ENCODE data around the gene CASZ1. TPM values are rescaled to one million over a fixed set of nuclear protein-coding genes. Genes with fewer than 3 reads are reported as not detected.

CASZ1 gene
- total RNA-seq, 4 donors from 2014 or later: 21.9 to 60.2 (median 29.6) TPM

- H3K4me1 ChIP-seq: no peaks in the 10 kb centered on the region
- no peak overlapping the region for H3K4me3 ChIP-seq
- no peak overlapping the region for H3K27ac ChIP-seq (replicated peaks in 1 of 4)
- DNase-seq (ENCODE audit: extremely low spot score): no peak
- no peaks in the 10 kb centered on the region for H3K36me3 ChIP-seq
- intact Hi-C loops (cut with DNase I): no loop called here
- no peak for TF ChIP-seq EP300 (IDR thresholded peaks at IDR 0.05)
- TF ChIP-seq POLR2A (IDR thresholded peaks at IDR 0.05; ENCODE audit: low read depth): no peak
- no peak for TF ChIP-seq CTCF (IDR thresholded peaks at IDR 0.05)
- TF ChIP-seq POLR2AphosphoS5 (IDR thresholded peaks at IDR 0.05): no peak
- H3K9me3 ChIP-seq: no peaks in the 10 kb centered on the region
- H3K27me3 ChIP-seq: peaks cover 0 to 12% (median 0%) of the 10 kb centered on the region in 4 donors
- WGBS: 92% methylated on average over 6 of the region's 14 CpGs
Observed at GRCh38 chr1:10813799-10814198, 17.4 kb upstream of the CASZ1 start.

DNA sequence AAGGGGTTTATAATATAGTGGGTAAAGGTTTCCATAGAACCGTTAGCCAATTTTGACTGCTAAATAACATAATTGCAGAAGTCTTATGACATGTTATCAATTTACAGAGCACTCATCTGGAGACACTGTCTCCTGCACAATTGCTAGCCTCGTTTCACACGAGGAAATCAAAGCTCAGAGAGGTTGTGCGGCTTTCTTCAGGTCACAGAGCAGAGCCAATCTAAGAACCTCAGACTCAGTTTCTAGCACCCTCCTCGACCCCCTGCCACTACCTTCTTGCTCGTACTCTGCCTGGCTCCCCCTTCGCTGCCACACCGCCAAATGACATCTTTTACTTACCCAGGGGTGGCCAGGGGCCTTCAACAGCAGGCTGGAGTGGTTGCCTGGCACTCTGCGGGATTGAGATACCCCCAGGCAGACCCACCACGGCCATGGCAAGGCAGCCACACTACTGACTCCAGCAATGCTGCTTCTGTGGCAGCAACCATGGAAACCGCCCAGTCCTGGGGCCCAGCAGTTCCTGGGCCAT is 16.0 kb upstream of the CASZ1 start:
- TF ChIP-seq POLR2A (IDR thresholded peaks at IDR 0.05; ENCODE audit: low read depth) (no peak), EP300 (IDR thresholded peaks at IDR 0.05) (no peak), POLR2AphosphoS5 (IDR thresholded peaks at IDR 0.05) (no peak), CTCF (IDR thresholded peaks at IDR 0.05) (no peak)
- DNase-seq (ENCODE audit: extremely low spot score): no peak
- H3K27me3 ChIP-seq: peaks cover 0 to 16% (median 0%) of the 10 kb centered on the region in 4 donors
- H3K4me1 ChIP-seq: no peaks in the 10 kb centered on the region
- H3K27ac ChIP-seq (replicated peaks in 1 of 4): no peak overlapping the region
- intact Hi-C loops (cut with DNase I): no loop called here
- no peak overlapping the region for H3K4me3 ChIP-seq
- no peaks in the 10 kb centered on the region for H3K9me3 ChIP-seq
- no peaks in the 10 kb centered on the region for H3K36me3 ChIP-seq
- WGBS: 90% methylated on average over 11 of the region's 11 CpGs

GRCh38 chr1:10808441-10808840 is 12.0 kb upstream of the CASZ1 start:
- peaks cover 0 to 40% (median 0%) of the 10 kb centered on the region in 4 donors for H3K27me3 ChIP-seq
- intact Hi-C loops (cut with DNase I): no loop called here
- TF ChIP-seq CTCF (IDR thresholded peaks at IDR 0.05): no peak
- TF ChIP-seq EP300 (IDR thresholded peaks at IDR 0.05): no peak
- TF ChIP-seq POLR2AphosphoS5 (IDR thresholded peaks at IDR 0.05): no peak
- TF ChIP-seq POLR2A (IDR thresholded peaks at IDR 0.05; ENCODE audit: low read depth): no peak

GRCh38 chr1:10806966-10807365 is 10.5 kb upstream of the CASZ1 start:
- Histone ChIP-seq H3K27me3 (peaks cover 0 to 40% (median 0%) of the 10 kb centered on the region in 4 donors), H3K27ac (replicated peaks in 1 of 4) (no peak overlapping the region), H3K9me3 (no peaks in the 10 kb centered on the region), H3K4me3 (no peak overlapping the region), H3K4me1 (no peaks in the 10 kb centered on the region), H3K36me3 (no peaks in the 10 kb centered on the region)
- TF ChIP-seq POLR2A (IDR thresholded peaks at IDR 0.05; ENCODE audit: low read depth) (no peak), EP300 (IDR thresholded peaks at IDR 0.05) (no peak), POLR2AphosphoS5 (IDR thresholded peaks at IDR 0.05) (no peak), CTCF (IDR thresholded peaks at IDR 0.05) (no peak)
- WGBS: 95% methylated on average over 5 of the region's 5 CpGs
- intact Hi-C loops (cut with DNase I): no loop called here
- DNase-seq (ENCODE audit: extremely low spot score): no peak

More at GRCh38 chr1:10808441-10808840, 12.0 kb upstream of the CASZ1 start:
- no peaks in the 10 kb centered on the region for H3K9me3 ChIP-seq
- 72% methylated on average over 7 of the region's 7 CpGs for WGBS
- no peak for DNase-seq (ENCODE audit: extremely low spot score)
- H3K4me1 ChIP-seq: no peaks in the 10 kb centered on the region
- H3K27ac ChIP-seq (replicated peaks in 1 of 4): no peak overlapping the region
- H3K36me3 ChIP-seq: no peaks in the 10 kb centered on the region
- H3K4me3 ChIP-seq: no peak overlapping the region
